HPDE6-E6E7 (cell line): ENCODE results near the gene HRH4.

Experiments
- DNase-seq: peaks from one replicate; pipeline ENCODE4 v3.0.0; 2011; ENCODE audit warnings: missing footprints; ENCODE audit errors: extremely low spot score

HRH4 gene

DNA sequence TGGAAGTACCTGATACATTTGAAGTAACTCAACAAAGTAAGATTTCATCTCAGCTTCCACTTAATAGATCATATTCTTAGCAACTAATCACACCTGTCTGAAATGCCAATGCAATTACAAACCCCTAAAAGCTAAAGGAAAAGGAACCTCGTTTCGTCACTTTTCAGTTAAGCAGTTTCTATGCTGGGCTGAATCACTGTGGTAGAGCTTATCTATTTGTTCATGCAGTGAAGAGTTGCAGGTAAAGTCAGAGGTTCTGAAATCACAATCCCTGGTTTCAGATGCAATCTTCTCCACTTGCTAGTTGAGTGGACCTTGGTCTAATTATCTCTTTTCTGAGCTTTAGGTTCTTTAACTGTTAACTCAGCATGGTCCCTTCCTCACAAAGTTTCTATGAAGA, 6.3 kb downstream of the HRH4 start:
- no peak for DNase-seq

DNA sequence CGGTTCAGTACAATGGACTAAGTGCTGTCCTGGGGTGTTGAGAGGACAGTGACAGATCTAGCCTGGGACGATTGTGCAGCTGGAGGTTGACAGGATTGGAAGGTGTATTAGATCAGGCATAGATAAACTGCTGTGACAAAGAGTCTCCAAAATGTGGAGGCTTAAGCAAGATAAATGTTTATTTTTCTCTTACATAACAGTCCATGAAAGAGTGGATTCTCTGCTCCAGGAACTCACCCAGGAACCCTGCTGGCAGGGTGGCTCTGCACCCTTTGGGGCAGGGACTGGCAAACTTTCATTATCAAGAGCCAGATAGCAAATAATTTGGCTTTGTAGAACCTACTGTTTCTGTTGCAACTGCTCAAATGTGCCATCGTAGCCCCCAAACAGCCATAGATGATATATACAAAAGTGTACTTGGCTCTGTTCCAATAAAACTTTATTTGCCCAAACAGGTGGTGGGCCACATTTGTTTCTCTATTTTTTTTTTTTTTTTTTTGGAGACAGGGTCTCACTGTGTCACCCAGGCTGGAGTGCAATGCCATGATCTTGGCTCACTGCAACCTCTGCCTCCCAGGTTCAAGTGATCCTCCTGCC, 9.7 kb downstream of the HRH4 start:
- DNase-seq: no peak

DNA sequence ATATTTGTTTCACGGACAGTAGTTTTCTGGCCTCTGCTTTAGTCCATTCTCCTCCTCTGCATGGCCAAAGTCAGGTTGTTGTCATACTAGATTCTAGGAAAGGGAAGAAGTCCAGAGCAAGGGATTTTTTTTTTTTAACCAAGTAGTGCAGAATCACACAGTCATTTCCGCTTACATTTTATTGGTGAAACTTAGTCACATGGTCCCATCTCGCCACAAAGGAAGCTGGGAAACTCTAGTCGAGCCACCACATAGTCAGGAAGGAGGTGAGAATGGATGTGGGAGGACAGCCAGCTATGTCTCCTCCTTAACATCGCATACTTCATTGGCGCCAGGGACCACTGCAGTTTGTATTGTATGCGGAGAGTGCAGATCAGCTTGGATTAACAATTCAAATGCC, 10.4 kb downstream of the HRH4 start:
- no peak for DNase-seq

DNA sequence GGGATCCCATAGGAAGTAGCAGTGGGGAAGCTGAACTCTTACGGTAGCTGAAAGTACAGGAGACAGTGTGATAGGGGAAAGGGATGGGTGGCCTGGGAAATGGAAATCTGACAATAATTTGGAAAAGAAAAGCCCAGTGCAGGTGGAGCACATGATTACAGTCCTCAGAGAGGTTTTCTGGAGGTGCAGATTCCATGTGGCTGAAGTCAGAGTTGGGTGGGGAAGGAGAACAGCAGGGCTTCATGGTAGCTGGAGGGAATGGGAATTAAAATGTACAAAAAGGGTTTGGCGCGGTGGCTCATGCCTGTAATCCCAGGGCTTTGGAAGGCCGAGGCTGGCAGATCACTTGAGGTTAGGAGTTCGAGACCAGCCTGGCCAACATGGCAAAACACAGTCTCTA, 12.2 kb downstream of the HRH4 start:
- no peak for DNase-seq

DNA sequence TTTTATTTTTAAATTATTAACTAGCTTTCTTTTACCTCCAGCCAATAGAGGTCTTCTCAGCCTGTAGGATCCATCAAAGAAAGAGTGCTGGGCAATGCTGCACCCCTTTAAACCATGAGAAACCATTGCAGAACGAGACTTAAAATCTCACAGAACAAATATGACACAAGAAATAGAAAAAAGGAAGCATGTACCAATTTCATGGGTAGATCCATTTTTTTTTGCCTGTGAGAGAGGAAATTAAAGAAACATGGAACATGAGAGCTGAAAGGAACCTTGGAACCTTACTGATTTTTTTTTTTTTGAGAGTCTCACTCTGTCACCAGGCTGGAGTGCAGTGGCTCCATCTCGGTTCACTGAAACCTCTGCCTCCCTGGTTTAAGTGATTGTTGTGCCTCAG, 14.0 kb downstream of the HRH4 start:
- no peak for DNase-seq

DNA sequence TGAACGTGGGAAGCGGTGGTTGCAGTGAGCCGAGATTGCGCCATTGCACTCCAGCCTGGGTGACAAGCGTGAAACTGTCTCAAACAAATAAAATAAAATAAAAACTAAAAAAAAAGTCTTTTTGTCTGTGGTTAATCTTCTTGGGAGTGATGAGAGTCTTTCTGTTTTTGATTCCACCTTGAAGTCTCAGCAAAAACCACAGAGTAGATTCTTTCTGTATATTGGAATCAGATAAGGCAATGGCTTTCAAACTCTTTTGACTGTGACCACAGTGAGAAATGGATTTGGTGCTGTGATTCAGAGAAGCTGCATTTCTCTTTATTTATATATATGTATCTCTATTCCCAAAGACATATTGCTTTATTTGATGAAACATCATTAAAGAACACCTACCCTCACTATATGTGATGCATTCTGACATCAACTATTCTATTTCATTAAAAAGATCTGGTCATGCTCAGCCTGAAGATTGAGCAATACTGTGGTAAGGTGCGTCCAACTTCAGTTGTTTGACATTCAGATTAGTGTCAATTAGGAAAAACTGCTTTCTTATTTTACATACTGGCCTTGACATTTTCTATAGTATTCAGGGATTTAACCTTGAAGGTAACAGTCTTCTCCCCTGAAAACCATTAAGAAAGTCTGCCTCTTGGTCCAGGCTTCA, 15.6 kb downstream of the HRH4 start:
- DNase-seq: no peak

DNA sequence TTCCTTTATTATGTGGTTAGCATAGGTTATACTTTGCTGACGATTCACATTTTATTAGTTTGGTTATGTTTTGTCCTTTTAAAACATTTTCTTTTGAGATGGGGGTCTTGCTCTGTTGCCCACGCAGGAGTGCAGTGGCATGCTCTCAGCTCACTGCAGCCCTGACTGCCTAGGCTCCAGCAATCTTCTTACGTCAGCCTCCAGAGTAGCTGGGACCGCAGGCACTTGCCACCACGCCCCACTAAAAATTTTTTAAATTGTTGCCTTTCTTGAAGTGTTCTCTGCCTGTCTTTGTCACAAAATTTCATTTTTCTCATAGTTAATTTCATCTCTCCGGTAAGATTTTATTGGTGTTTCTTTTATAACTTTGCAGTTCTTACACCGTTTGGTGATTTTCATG, 18.9 kb downstream of the HRH4 start:
- no peak for DNase-seq

DNA sequence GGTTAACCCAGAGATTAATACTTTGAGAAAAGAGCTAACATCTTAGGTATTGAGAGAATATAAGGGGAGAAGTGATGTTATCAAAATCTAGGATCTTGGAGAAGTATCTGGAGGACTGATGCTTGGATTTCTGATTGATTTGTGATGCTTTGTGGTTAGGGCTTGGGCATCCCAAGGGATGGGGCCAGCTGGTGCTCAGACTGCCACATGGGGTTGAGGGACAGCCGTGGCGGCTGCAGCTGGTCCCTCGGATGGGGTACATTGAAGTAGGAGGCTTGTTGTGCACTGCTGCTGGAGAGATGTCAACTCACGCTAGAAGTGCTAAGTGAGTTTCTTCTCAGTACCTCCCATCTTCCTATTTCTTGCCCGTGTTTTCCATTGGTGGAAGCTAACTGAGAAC, 22.4 kb downstream of the HRH4 start:
- no peak for DNase-seq

DNA sequence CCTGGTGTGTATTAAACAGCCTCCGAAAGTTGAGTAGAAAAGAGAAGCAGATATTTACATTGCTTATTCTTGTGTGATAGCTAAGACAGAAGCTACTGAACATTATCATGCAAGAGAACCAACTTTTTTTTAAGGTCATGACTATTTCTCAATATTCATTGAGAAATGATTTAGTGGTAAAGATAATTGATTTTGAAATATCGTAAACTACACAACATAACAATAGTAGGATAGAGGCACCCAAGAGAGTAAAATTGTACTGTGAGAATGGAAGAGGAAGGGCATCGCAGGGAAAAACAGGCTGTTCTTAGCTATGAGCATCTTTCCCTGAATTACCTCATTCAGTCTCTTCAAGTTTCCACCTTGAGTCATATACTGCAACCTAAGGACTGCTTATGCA, 25.2 kb downstream of the HRH4 start:
- DNase-seq: no peak

DNA sequence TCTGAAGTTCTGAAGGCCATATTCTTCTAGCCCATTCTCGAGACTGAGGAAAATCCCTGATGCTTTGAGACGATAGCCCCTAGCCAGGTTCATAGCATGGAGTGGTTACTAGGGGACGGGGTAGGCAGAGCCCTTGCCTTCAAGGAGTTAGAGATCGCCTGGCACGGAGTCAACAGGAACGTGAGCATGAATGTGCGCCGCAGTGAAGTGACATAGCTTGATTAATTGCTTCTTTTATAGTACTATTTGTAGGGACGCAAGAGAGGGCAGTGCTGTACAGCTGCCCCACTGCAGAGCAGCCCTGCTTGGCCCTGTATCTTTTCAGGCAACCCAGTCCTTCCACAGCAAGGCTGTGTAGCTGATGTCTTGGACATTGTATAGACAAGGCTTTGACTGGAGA, 26.2 kb downstream of the HRH4 start:
- no peak for DNase-seq

DNA sequence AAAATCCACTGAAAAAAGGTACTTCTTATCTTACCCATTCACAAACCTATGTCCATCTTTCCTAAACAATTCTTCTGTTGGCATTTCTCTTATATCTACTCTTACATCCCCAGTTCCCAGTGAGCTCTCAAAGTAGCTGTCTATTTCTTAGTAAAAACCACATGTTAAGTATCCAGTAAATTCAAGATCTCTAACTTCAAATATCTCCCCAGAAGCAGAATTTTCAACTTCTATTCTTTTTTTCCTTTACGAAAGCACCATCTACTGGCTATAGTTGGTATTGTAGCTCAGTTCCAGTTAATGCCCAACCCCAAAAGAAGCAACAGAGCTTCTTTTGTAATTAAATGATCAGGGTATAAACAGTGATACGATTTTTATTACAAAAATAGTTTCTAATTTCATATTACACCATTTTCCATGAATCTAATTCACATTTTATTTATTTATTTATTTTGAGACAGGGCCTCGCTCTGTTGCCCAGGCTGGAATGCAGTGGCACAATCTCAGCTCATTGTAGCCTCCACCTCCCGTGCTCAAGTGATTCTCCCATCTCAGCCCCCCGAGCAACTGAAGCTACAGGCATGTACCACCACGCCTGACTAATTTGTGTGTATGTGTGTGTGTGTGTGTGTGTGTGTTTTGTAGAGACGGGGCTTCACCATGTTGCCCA, 28.5 kb downstream of the HRH4 start:
- peak; percentile 29 for DNase-seq

DNA sequence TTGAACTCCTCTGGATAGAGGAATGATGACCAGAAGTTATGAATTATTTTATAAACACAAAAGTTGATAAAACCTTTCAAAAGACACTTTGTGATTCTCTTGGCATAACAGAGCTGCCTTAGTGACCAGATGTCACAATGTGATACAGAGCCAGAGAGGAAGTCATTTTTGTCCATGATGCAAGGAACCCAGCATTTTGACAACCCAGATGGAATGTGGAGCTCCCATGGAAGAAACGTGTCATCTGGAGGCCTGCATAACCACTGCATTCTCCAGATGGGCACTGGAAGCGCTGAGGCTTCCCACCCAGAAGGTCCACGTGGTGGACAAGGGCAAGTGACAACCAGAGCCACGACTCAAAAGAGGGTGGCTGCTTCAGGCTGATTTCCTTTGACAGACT, 30.1 kb downstream of the HRH4 start:
- no peak for DNase-seq

DNA sequence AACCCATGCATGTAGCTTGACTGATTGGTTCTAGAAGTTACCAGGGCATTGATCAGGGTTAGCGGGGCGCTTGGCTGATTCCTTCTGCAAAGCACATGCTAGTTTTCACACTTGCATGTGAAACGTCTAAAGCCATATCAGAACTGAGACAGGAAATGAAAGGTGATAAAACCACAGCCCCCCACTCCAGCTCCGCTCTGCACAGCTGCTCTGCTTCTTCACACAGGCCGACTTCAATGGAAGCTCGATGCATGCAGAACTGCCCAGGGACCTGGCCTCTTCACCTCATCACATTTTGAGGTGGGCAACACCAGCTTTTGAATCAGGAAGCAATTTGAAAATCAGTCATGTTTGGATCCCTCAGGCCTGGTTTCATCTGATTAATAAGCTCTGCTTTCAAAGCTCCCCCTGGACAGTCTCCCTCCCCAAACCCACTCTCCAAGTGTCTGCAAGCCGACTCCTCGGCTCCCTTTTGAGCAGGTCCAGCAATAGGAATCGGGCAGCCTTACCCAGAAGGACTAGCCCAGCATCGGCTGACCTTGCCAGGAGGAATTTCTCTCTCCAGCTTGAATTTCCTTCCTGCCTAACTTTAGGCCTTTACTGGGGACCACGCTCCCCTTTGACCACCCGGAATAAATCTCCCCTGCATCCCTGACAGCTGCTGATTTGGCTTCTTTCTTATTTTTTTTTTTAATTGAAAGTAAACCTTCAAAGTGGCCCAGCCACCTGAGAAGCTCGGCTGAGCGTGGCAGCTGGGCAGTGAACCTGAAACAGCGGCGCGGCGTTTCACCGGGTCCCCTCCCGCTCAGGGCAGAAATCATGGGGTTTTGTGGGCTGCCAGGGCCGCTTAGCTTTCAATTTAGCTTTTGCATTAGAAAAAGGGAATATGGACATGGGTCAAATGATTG, 31.7 kb downstream of the HRH4 start:
- no peak for DNase-seq

DNA sequence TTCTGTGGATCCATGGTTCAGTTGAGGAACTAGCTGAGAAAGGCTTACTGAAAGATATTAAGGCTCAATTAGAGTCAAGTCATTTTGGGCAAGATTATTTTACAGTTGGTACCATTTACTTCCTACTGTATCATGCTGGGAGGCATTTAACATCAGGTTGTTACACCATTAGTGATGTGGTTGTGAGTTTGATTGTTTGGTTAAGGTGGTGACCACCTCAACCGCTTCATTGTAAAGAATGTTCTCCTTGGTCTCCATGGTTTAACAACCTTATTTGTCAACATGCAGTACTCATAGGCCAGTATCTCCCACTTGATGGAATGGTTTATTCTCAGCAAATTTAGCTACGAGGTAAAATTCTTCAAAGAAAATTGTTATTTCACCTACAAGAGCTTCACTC, 34.1 kb downstream of the HRH4 start:
- DNase-seq: no peak

DNA sequence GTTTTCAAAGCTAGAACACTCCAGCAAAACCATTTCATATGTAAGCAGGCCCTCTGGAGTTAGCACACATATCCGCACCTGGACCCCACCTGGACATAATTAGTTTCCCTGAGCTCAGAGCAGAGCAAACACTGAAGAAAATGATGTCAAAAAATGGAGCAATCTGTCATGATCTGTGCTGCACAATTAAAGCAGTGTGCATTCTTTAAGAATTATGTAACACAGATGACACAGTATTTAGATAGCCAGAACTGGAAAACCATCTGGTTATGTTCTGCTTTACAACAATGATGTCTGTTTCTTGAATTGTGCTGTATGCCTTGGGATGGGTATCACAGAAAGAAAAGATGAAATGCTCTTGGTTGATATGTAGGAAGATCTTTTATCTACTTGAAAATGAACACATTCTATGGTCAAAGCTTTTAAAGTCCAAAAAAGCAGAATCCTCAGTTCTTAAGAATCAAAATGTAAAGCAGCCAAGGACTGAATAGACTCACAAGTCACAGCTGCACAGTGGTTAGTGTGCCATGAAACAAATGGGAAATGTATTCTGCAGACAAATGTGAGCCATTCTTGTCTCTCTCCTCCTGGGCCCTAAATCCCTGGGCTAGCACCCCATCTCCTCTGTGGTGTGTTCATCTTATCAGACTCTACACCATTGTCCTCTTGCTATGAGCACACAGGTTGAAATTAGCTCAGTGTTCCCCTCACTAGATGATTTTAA, 36.8 kb downstream of the HRH4 start:
- no peak for DNase-seq

DNA sequence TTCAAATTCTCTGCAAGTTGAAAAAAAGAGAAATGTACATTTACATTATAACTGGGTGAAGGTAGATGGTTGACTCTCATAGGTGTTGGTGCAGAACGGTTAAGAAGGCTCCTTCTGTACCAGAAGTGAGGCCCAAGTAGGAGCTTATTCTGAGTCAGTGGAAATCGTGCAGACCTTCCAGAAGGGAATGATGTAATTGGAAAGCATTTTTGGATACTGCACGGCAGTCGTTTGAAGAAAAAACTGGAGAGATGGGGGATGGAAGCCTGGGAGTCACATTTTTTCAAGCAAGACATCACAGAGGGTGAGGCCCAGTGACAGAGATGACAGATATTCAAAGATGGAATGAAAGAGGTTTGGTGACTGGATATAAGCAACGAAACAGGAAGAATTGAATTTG, 39.4 kb downstream of the HRH4 start:
- no peak for DNase-seq

DNA sequence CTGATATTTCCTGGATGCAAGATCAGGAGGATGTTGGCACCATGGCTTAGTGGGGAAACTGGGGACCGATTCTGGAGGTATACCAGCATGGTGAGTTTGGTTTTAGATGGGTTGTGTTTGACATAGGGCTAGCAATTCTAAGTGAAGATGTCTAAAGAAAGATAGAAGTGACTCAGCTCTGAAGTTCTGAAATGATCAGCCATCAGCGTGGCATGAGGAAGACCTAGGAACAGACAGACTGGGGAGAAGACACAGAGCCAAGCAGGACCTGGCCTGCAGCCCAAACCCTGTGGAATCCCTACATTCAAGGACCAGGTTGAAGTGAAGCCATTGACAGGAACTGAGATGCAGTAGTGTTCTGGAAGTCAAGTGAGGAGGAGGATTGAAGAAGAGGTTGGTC, 39.8 kb downstream of the HRH4 start:
- no peak for DNase-seq

DNA sequence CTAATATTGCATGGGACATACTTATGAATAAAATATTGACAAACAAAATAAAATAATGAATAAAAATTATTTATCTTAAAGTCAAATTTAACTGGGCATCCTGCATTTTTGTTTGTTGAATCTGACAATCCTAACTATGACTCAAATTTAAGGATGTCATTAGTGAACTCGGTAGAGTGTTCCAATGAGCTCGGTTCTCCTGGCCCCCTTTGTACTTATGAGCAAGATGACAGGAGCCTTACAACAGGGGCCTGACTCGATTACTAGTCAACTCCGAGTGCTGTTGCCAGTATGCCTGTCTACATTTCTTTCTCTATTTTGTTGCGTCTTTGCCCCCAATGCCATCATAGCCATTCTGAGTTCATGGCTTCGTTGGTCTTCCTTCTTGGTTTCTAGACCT, 40.3 kb downstream of the HRH4 start:
- DNase-seq: no peak

DNA sequence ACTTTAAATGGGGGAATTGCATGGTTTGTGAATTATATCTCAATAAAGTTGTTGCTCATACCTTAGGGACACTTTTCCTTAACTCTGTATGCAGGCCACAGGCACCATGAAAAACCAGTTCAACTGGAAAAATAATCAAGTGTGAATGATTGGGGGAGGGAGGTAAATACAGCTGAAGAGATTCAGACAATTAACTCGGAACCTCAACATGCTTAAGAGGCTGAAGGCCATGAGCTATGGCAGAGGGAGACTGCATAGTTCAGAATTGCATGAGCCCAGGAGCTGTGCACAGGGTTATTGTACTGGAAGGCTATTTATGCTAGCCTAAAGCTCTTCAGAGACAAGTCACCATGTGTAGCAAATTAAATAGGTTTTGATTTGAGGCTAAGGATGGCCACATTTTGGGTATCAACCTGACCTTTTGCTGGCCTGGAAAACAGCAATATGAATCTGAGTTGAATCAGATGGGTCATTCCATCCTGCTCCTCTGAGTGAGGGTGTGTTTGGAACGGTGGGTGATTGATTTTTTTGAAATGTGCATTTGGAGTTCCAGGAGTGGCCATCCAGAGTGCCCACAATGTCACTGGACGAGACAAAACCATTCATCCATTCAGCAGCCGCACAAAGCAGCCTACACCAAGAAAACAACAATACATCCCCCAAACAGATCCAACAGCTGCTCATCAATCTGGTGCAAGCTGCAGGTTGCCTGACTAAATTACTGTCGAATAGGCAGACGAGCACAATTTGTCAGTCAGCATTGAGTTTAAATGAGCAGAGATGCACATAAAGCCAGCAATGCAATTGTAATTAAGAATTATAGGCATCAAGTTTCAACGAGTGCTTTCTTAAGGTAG, 42.5 kb downstream of the HRH4 start:
- peak; percentile 34 for DNase-seq

DNA sequence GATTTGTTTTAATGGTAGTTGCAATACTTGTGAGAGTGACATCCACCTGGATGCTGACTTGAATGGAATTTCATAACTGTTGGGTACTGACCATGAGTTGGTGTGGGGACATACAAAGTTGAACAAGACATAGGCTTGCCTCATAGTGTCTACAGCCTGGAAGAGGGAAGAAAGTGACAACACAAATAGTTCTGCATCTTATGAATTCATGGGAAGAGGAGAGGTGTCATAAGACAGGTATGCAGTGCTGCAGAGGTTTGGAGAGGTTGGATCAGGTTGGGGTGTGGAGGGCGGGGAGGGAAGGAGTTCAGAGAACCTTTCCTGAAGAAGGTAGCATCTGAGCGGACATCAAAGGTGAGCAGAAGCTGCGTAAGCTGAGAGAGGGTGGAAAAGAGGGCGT, 44.0 kb downstream of the HRH4 start:
- no peak for DNase-seq

DNA sequence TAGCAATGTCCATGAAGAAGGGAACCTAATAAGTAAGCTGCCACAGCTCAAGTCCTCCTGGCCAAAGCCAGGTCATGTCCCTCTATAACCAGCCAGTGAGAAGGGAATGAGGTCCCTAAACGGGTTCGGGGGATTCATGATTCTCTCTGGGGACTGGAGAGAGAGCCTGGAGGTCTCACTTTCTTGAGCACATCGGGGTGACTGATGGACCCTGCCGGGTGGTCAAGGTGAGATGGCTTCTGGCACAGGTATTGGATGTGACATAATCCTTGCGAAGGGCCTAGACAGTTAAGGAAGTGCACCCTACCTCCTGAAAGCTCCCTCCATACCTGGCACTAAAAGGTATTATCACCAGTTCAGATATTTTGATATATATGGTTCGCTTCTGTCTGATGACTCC, 45.7 kb downstream of the HRH4 start:
- no peak for DNase-seq
